DND-41 (cell line): ENCODE measurements around the gene RPS16.

Experiments used
- ATAC-seq: fragments of 200-7000 bp; cut with Tn5 transposase; 3 replicates; pipeline ENCODE4 v1.9.1; 2021; ENCODE audit warnings: low read depth; ENCODE audit not compliant: insufficient read depth
- DNase-seq: peaks from one replicate; pipeline ENCODE4 v3.0.0-alpha.2; 2020
- H2AFZ ChIP-seq: 2 replicates; pipeline ENCODE4 v1.6.0; 2012; ENCODE audit warnings: low read depth, low read length
- H3K27ac ChIP-seq: 2 replicates; pipeline ENCODE4 v1.5.1; 2012; ENCODE audit warnings: low read length, inconsistent platforms
- H3K27me3 ChIP-seq: fragments of 200-600 bp; sonication (generic); 2 replicates; pipeline ENCODE4 v1.6.0; 2012; ENCODE audit warnings: low read length, mild to moderate bottlenecking, inconsistent platforms; ENCODE audit not compliant: insufficient read depth, poor library complexity
- H3K36me3 ChIP-seq: 2 replicates; pipeline ENCODE4 v1.5.1; 2012; ENCODE audit warnings: low read length, inconsistent platforms; ENCODE audit not compliant: insufficient read depth
- H3K4me1 ChIP-seq: 2 replicates; pipeline ENCODE4 v1.5.1; 2012; ENCODE audit warnings: mild to moderate bottlenecking, low read length; ENCODE audit not compliant: insufficient read depth
- H3K4me2 ChIP-seq: 2 replicates; pipeline ENCODE4 v1.6.0; 2012; ENCODE audit warnings: mild to moderate bottlenecking, moderate library complexity, low read length, inconsistent platforms; ENCODE audit not compliant: insufficient read depth
- H3K4me3 ChIP-seq, 2 experiments: fragments of 200-600 bp in 1 of 2; shearing (Covaris generic) in 1 of 2; 2 replicates each; pipeline ENCODE4 v1.5.1; 2012 to 2016; ENCODE audit warnings: inconsistent platforms in 2 of 2, low read length in 2 of 2, mild to moderate bottlenecking in 2 of 2, low read depth in 1 of 2, moderate library complexity in 1 of 2
- H3K79me2 ChIP-seq: 2 replicates; pipeline ENCODE4 v1.6.0; 2012; ENCODE audit warnings: low read length, inconsistent platforms; ENCODE audit not compliant: insufficient read depth
- H3K9ac ChIP-seq: 2 replicates; pipeline ENCODE4 v1.6.0; 2012; ENCODE audit warnings: low read depth, mild to moderate bottlenecking, inconsistent platforms, low read length, moderate library complexity
- H3K9me3 ChIP-seq: 2 replicates; pipeline ENCODE4 v1.5.1; 2012; ENCODE audit warnings: low read length, moderate library complexity, mild to moderate bottlenecking, inconsistent platforms; ENCODE audit not compliant: insufficient read depth, severe bottlenecking
- H4K20me1 ChIP-seq: 2 replicates; pipeline ENCODE4 v1.6.0; 2012; ENCODE audit warnings: low read length; ENCODE audit not compliant: insufficient read depth
- CTCF ChIP-seq: IDR thresholded peaks from 2 replicates; pipeline ENCODE4 v1.5.1; 2012; ENCODE audit warnings: borderline replicate concordance, low read length, moderate library complexity, mild to moderate bottlenecking; ENCODE audit not compliant: poor library complexity, severe bottlenecking; ENCODE audit errors: extremely low read depth
- EZH2 ChIP-seq: IDR thresholded peaks from 3 replicates; pipeline ENCODE4 v1.6.1; 2012; ENCODE audit warnings: borderline replicate concordance, low read depth, mild to moderate bottlenecking, moderate library complexity, low read length, inconsistent platforms; ENCODE audit not compliant: severe bottlenecking

The RPS16 gene

GRCh38 chr19:39438270-39438934 lies 2.7 kb upstream of the RPS16 start:
- DNase-seq (no peak), ATAC-seq (no peak)
- Histone ChIP-seq H3K9me3 (no peaks in the 10 kb centered on the region), H3K36me3 (peaks cover 20% of the 10 kb centered on the region), H3K4me2 (no peak overlapping the region), H3K27ac (no peak overlapping the region), H2AFZ (no peak overlapping the region), H3K9ac (no peak overlapping the region), H3K79me2 (peaks cover 30% of the 10 kb centered on the region), H3K4me3 (no peak overlapping the region), H3K4me1 (peaks cover 36% of the 10 kb centered on the region), H3K27me3 (no peaks in the 10 kb centered on the region), H4K20me1 (peaks cover 20% of the 10 kb centered on the region)
- TF ChIP-seq EZH2 (no peak), CTCF (no peak)

- ATAC-seq = no peak
- DNase-seq = no peak
- H3K4me1 ChIP-seq = peaks cover 38% of the 10 kb centered on the region
- peak overlapping the region; percentile 93 for H3K4me2 ChIP-seq
- TF ChIP-seq EZH2 (no peak), CTCF (no peak)
- H4K20me1 ChIP-seq = peaks cover 30% of the 10 kb centered on the region
- H3K27me3 ChIP-seq = no peaks in the 10 kb centered on the region
- H3K79me2 ChIP-seq = peaks cover 32% of the 10 kb centered on the region
- H3K9me3 ChIP-seq = no peaks in the 10 kb centered on the region
- H3K27ac ChIP-seq = peak overlapping the region; percentile 95
- peak overlapping the region; percentile 83 to 87 for H3K4me3 ChIP-seq
- peak overlapping the region; percentile 78 for H2AFZ ChIP-seq
- H3K9ac ChIP-seq = peak overlapping the region; percentile 85
- H3K36me3 ChIP-seq = peaks cover 35% of the 10 kb centered on the region
Observed at GRCh38 chr19:39436350-39436716, 584 bp upstream of the RPS16 start.

GRCh38 chr19:39434123-39435076 lies 1.3 kb downstream of the RPS16 start:
- peaks cover 35% of the 10 kb centered on the region for H3K36me3 ChIP-seq
- ATAC-seq (no peak), DNase-seq (no peak)
- peak overlapping the region; percentile 93 for H3K27ac ChIP-seq
- no peaks in the 10 kb centered on the region for H3K9me3 ChIP-seq
- no peak overlapping the region for H2AFZ ChIP-seq
- peak overlapping the region; percentile 93 for H3K4me2 ChIP-seq
- H3K79me2 ChIP-seq = peaks cover 32% of the 10 kb centered on the region
- H3K27me3 ChIP-seq = no peaks in the 10 kb centered on the region
- peaks cover 30% of the 10 kb centered on the region for H4K20me1 ChIP-seq
- peak overlapping the region; percentile 85 for H3K9ac ChIP-seq
- peaks cover 27% of the 10 kb centered on the region for H3K4me1 ChIP-seq
- TF ChIP-seq EZH2 = no peak
- TF ChIP-seq CTCF = no peak
- peak overlapping the region; percentile 87 to 98; a peak in 3 of 4 replicates for H3K4me3 ChIP-seq
